Measurements from ENCODE around the gene EXT2. TPM values are rescaled to one million over a fixed set of nuclear protein-coding genes. Genes with fewer than 3 reads are reported as not detected.

EXT2 gene
- total and polyA plus RNA-seq, 2 of the 13 experiments (the other 11 are each of a cell fraction or from before 2014, with no cell fraction given), result 61.5 to 68.7 TPM

GRCh38 chr11:44205836-44206235, 110.4 kb downstream of the EXT2 start:
- Histone ChIP-seq H2AFZ (ENCODE audit: low read length) (no peak overlapping the region), H3K9ac (ENCODE audit: insufficient read depth, low read depth, low read length) (no peak overlapping the region), H3K27me3 (ENCODE audit: control insufficient read depth in 1 of 2, insufficient read depth in 2 of 2, low read length in 2 of 2) (no peaks in the 10 kb centered on the region), H3K4me3 (replicated peaks in 1 of 3; ENCODE audit: insufficient read depth in 1 of 3, low read depth in 2 of 3, low read length in 3 of 3) (no peak overlapping the region), H3K79me2 (ENCODE audit: insufficient read depth, low read length) (no peaks in the 10 kb centered on the region), H3K27ac (ENCODE audit: extremely low read length, insufficient read depth, low read length) (no peak overlapping the region), H3K4me1 (ENCODE audit: insufficient read depth, low read length) (peaks cover 19% of the 10 kb centered on the region), H4K20me1 (ENCODE audit: insufficient read depth, low read length) (no peaks in the 10 kb centered on the region), H3K36me3 (replicated peaks in 1 of 2; ENCODE audit: control insufficient read depth in 1 of 2, insufficient read depth in 2 of 2, low read length in 2 of 2) (no peaks in the 10 kb centered on the region; a peak in 1 of 5 replicates), H3K9me3 (ENCODE audit: low read length) (no peaks in the 10 kb centered on the region), H3K4me2 (ENCODE audit: low read depth, low read length) (no peak overlapping the region)
- no peak for TF ChIP-seq HNF4A (CRISPR knock-in tag; IDR thresholded peaks at IDR 0.05)
- no peak for TF ChIP-seq TFE3 (CRISPR knock-in tag; IDR thresholded peaks at IDR 0.05)
- TF ChIP-seq RORA (CRISPR knock-in tag; IDR thresholded peaks at IDR 0.05), result no peak
- no peak for TF ChIP-seq KDM6A (CRISPR knock-in tag; IDR thresholded peaks at IDR 0.05; ENCODE audit: low read depth)
- TF ChIP-seq SATB2 (CRISPR knock-in tag; IDR thresholded peaks at IDR 0.05), result no peak
- TF ChIP-seq ZNF235 (CRISPR knock-in tag; IDR thresholded peaks at IDR 0.05; ENCODE audit: borderline replicate concordance), result no peak
- no peak for TF ChIP-seq ZNF576 (CRISPR knock-in tag; IDR thresholded peaks at IDR 0.05)
- TF ChIP-seq TCF12 (IDR thresholded peaks at IDR 0.05), result no peak
- no peak for TF ChIP-seq TCF12 (CRISPR knock-in tag; IDR thresholded peaks at IDR 0.05)
- TF ChIP-seq ZNF660 (CRISPR knock-in tag; IDR thresholded peaks at IDR 0.05; ENCODE audit: borderline replicate concordance, low read depth), result no peak
- no peak for TF ChIP-seq TP53 (CRISPR knock-in tag; conservative IDR thresholded peaks at IDR 0.05)
- no peak for TF ChIP-seq ZNF337 (CRISPR knock-in tag; IDR thresholded peaks at IDR 0.05; ENCODE audit: borderline replicate concordance, low read depth)
- no peak for TF ChIP-seq POLR2AphosphoS5 (IDR thresholded peaks at IDR 0.05; ENCODE audit: low read depth, low read length)
- TF ChIP-seq TCF7 (IDR thresholded peaks at IDR 0.05; ENCODE audit: low read depth), result no peak
- no peak for TF ChIP-seq ZNF430 (CRISPR knock-in tag; IDR thresholded peaks at IDR 0.05)
- no peak for TF ChIP-seq ZKSCAN8 (CRISPR knock-in tag; IDR thresholded peaks at IDR 0.05; ENCODE audit: borderline replicate concordance)
- no peak for TF ChIP-seq SNAPC4 (CRISPR knock-in tag; IDR thresholded peaks at IDR 0.05)
- TF ChIP-seq ZNF652 (CRISPR knock-in tag; IDR thresholded peaks at IDR 0.05; ENCODE audit: borderline replicate concordance, low read depth), result no peak
- ATAC-seq (no peak), FAIRE-seq (no peak), DNase-seq (ENCODE audit: low spot score) (no peak)
- in situ Hi-C loops (cut with HindIII; ENCODE audit: extremely low pct_ligation_motif_present, low pct_unique_long_range_greater_than_20kb) (no loop called here), intact Hi-C loops (cut with micrococcal nuclease; ENCODE audit: unreplicated experiment) (no loop called here)
- ChIA-PET CTCF (ENCODE audit: low intra/inter-chr PET ratio, low total read pairs) (no interaction called here), POLR2A (no interaction called here)
- WGBS (ENCODE audit: low lambda C conversion rate), result 100% methylated on average over 2 of the region's 2 CpGs
- BruUV-seq (replicated peaks), result no TSS peak
